HepG2 (cell line): ENCODE results near the gene MCM3. TPM values are rescaled to one million over a fixed set of nuclear protein-coding genes. Genes with fewer than 3 reads are reported as not detected.

Source experiments
- CCDC6 ChIP-seq: sonication (generic); formaldehyde crosslinking; IDR thresholded peaks from 2 replicates; pipeline ENCODE4 v1.8.1; 2022; ENCODE audit warnings: mild to moderate bottlenecking, missing genetic modification reagents, moderate library complexity
- E2F5 ChIP-seq: sonication (generic); formaldehyde crosslinking; conservative IDR thresholded peaks from 2 replicates; pipeline ENCODE4 v1.4.0; 2020; ENCODE audit warnings: missing genetic modification reagents
- HCFC1 ChIP-seq: fragments of 150-350 bp; IDR thresholded peaks from 2 replicates; pipeline ENCODE4 v1.6.1; 2014; ENCODE audit warnings: low read depth, low read length
- JUNB ChIP-seq: sonication (generic); formaldehyde crosslinking; IDR thresholded peaks from 2 replicates; pipeline ENCODE4 v1.8.0; 2022; ENCODE audit warnings: missing genetic modification reagents, mild to moderate bottlenecking, borderline replicate concordance
- KDM1A ChIP-seq: IDR thresholded peaks from 2 replicates; pipeline ENCODE4 v1.6.1; 2016; ENCODE audit warnings: missing compliant biosample characterization
- KLF11 ChIP-seq: IDR thresholded peaks from 2 replicates; pipeline ENCODE4 v1.6.1; 2016; ENCODE audit warnings: missing compliant biosample characterization
- PHF5A ChIP-seq: IDR thresholded peaks from one replicate; pipeline ENCODE4 v1.6.1; 2018; ENCODE audit warnings: low read depth, missing genetic modification reagents; ENCODE audit not compliant: unreplicated experiment
- SRY ChIP-seq: sonication (generic); formaldehyde crosslinking; IDR thresholded peaks from 2 replicates; pipeline ENCODE4 v1.8.0; 2022; ENCODE audit warnings: mild to moderate bottlenecking, missing genetic modification reagents
- ZFY ChIP-seq: sonication (generic); formaldehyde crosslinking; IDR thresholded peaks from 2 replicates; pipeline ENCODE4 v1.4.0; 2020; ENCODE audit warnings: missing genetic modification reagents
- ZNF30 ChIP-seq: sonication (generic); formaldehyde crosslinking; IDR thresholded peaks from 2 replicates; pipeline ENCODE4 v1.5.0; 2020; ENCODE audit warnings: mild to moderate bottlenecking, missing genetic modification reagents
- ZNF574 ChIP-seq: sonication (generic); formaldehyde crosslinking; IDR thresholded peaks from 2 replicates; pipeline ENCODE4 v1.4.0; 2020; ENCODE audit warnings: missing genetic modification reagents
- ZNF891 ChIP-seq: sonication (generic); formaldehyde crosslinking; IDR thresholded peaks from 2 replicates; pipeline ENCODE4 v1.5.0; 2020; ENCODE audit warnings: mild to moderate bottlenecking, missing genetic modification reagents
- polyA plus RNA-seq, 8 experiments: library from polyadenylated mRNA; depleted of rRNA in 3 of 8; stranded (reverse) in 7 of 8; unstranded in 1 of 8; fragments of >200 nt; fragmentation: Illumina TruSeq in 4 of 8; extraction: Trizol in 4 of 8; gene quantifications; 2 replicates each; pipeline versions ENCODE4 v1.2.1 to v1.2.3, GENCODE V29; 2011 to 2016; ENCODE audit warnings: low read depth in 4 of 8, missing spikeins in 1 of 8, mixed read lengths in 1 of 8; ENCODE audit not compliant: insufficient read depth in 1 of 8
- total RNA-seq, 5 experiments: library from RNA; depleted of rRNA; stranded (reverse); fragments of >200 nt; fragmentation: Illumina TruSeq; extraction: Trizol; gene quantifications; 2 replicates each; pipeline ENCODE4 v1.2.3, GENCODE V29; 2016; ENCODE audit warnings: low read depth in 1 of 5
- TF ChIP-seq, protein P1 (sequence below): sonication (generic); formaldehyde crosslinking; IDR thresholded peaks from 2 replicates; pipeline ENCODE4 v1.8.1; 2023; ENCODE audit warnings: mild to moderate bottlenecking, missing genetic modification reagents, borderline replicate concordance
- TF ChIP-seq, protein P2 (sequence below): sonication (generic); formaldehyde crosslinking; IDR thresholded peaks from 2 replicates; pipeline ENCODE4 v1.8.0; 2022; ENCODE audit warnings: low read depth, missing genetic modification reagents
- TF ChIP-seq, protein P3 (sequence below): IDR thresholded peaks from 2 replicates; pipeline ENCODE4 v1.6.1; 2016; ENCODE audit warnings: mild to moderate bottlenecking, missing biosample characterization, missing genetic modification reagents

Gene MCM3
- total and polyA plus RNA-seq, 2 of the 13 experiments (the other 11 are each of a cell fraction or from before 2014, with no cell fraction given), result 164 to 288 TPM

DNA sequence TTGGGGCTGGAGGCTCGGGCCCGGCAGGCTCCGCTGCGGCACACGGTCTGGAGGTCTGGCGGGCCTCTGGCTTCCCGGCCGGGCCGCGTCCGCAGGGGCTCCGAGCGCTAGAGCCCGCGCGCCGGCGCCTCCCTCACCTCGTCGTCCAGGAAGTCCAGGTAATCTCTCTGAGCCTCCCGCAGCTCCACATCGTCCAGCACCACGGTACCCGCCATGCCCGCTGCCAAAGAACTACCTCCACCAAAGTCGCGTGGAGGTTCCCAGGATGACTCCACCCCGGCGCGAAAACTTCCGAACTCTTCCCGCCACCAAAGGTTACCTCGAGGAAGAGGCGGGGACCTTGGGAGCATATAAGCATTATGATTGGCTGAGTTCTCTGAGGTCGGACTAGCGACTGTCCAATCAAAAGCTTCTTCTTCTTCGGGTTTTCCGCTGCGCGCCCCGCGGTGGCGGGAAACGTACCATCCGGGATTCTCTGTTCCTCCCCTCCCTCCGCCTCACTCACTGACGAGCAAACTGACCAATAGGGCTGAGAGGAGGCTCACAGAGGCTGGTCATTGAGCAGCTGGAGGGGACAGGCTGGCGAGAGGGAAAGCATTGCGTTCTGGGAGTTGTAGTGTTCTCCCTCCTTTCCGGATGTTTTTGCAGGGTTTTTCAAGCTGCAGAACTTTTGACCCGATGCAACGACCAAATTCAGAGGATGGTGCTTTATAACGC lies at the start of gene MCM3 (continued):
- TF ChIP-seq SRY (peak; percentile 86; the same call in 1 of the 2 replicates), KDM1A (CRISPR knock-in tag) (no peak), ZNF574 (CRISPR knock-in tag) (peak; percentile 81), ZNF30 (CRISPR knock-in tag) (0 out of 2 replicates have a peak, but pooled peaks have one; percentile 84), PHF5A (CRISPR knock-in tag) (peak; percentile 37), E2F5 (CRISPR knock-in tag) (peak; percentile 99), HCFC1 (peak; percentile 91), ZFY (peak; percentile 95), ZNF891 (CRISPR knock-in tag) (peak; percentile 95), CCDC6 (peak; percentile 96; the same call in 1 of the 2 replicates), JUNB (peak; percentile 91; the same call in 1 of the 2 replicates), KLF11 (CRISPR knock-in tag) (peak; percentile 73; the same call in 1 of the 2 replicates)
- TF ChIP-seq, protein P1, sequence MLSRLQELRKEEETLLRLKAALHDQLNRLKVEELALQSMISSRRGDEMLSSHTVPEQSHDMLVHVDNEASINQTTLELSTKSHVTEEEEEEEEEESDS (CRISPR knock-in tag), result peak; percentile 96
- TF ChIP-seq, protein P2, sequence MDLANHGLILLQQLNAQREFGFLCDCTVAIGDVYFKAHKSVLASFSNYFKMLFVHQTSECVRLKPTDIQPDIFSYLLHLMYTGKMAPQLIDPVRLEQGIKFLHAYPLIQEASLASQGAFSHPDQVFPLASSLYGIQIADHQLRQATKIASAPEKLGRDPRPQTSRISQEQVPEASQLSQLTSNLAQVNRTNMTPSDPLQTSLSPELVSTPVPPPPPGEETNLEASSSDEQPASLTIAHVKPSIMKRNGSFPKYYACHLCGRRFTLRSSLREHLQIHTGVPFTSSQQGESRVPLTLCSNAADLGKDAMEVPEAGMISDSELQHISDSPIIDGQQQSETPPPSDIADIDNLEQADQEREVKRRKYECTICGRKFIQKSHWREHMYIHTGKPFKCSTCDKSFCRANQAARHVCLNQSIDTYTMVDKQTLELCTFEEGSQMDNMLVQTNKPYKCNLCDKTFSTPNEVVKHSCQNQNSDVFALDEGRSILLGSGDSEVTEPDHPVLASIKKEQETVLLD, result peak; percentile 87
- TF ChIP-seq, protein P3, sequence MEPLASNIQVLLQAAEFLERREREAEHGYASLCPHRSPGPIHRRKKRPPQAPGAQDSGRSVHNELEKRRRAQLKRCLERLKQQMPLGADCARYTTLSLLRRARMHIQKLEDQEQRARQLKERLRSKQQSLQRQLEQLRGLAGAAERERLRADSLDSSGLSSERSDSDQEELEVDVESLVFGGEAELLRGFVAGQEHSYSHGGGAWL (CRISPR knock-in tag), result peak; percentile 98; the same call in 1 of the 2 replicates
